Fibroblast of villous mesenchyme (primary cell): ENCODE data around the gene KCNE1. TPM values are rescaled to one million over a fixed set of nuclear protein-coding genes. Genes with fewer than 3 reads are reported as not detected.

ENCODE experiments used
- DNase-seq: peaks from one replicate; pipeline ENCODE4 v3.0.0-alpha.2; 2010; ENCODE audit warnings: low read depth
- H3K4me3 ChIP-seq: 2 replicates; pipeline ENCODE4 v1.5.1; 2011; ENCODE audit warnings: low read depth, mild to moderate bottlenecking, low read length
- total RNA-seq: library from RNA; depleted of rRNA; stranded (reverse); fragments of >200 nt; gene quantifications from 2 replicates; pipeline ENCODE4 v1.2.3, GENCODE V29; 2012
- TF ChIP-seq, protein P1 (sequence below): IDR thresholded peaks from 2 replicates; pipeline ENCODE4 v1.5.1; 2012; ENCODE audit warnings: low read depth, mild to moderate bottlenecking, low read length; ENCODE audit not compliant: insufficient read depth

The KCNE1 gene
- total RNA-seq, 1 donor = under 0.01 TPM

DNA sequence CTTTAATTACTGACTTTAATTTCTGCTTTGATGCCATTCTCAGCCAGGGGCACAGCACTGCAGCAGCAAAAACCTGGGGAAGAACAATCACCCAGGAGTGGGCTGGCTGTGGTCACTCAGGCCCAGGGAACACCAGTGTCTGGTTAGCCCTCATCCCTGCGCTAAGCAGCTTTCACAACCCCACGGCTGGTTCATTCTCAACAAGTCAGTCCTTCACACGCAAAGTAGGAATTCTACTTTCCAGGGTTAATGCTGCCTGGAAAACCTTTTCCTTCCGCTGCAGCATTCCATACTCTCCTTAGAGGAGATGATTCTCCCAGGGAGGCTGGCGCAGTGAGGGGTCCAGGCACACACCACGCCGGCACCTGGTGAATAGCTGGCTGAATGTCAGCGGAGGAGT is 24.3 kb upstream of the KCNE1 start:
- no peak overlapping the region for H3K4me3 ChIP-seq
- peak; percentile 52 for DNase-seq
- TF ChIP-seq, protein P1, sequence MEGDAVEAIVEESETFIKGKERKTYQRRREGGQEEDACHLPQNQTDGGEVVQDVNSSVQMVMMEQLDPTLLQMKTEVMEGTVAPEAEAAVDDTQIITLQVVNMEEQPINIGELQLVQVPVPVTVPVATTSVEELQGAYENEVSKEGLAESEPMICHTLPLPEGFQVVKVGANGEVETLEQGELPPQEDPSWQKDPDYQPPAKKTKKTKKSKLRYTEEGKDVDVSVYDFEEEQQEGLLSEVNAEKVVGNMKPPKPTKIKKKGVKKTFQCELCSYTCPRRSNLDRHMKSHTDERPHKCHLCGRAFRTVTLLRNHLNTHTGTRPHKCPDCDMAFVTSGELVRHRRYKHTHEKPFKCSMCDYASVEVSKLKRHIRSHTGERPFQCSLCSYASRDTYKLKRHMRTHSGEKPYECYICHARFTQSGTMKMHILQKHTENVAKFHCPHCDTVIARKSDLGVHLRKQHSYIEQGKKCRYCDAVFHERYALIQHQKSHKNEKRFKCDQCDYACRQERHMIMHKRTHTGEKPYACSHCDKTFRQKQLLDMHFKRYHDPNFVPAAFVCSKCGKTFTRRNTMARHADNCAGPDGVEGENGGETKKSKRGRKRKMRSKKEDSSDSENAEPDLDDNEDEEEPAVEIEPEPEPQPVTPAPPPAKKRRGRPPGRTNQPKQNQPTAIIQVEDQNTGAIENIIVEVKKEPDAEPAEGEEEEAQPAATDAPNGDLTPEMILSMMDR = no peak

DNA sequence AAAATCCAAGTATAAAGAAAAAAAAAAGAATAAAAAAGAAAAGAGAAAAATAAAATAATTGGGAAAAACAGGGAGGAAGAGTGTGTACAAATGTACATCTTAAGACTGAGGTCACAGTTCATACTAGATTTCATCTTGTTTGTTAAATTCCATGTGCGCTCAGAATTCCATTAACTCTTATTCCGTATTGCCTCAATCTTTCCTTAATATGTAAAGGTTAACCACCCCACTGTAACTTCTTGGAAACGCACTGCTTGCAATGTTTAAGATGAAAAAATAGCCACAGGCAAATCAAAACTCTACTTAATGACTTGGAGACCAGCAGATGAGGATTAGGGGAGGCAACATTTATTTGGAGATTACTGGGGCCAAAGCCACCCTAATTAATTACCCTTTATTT is 23.9 kb upstream of the KCNE1 start:
- DNase-seq = peak; percentile 64
- TF ChIP-seq, protein P1 = no peak
- no peak overlapping the region for H3K4me3 ChIP-seq

DNA sequence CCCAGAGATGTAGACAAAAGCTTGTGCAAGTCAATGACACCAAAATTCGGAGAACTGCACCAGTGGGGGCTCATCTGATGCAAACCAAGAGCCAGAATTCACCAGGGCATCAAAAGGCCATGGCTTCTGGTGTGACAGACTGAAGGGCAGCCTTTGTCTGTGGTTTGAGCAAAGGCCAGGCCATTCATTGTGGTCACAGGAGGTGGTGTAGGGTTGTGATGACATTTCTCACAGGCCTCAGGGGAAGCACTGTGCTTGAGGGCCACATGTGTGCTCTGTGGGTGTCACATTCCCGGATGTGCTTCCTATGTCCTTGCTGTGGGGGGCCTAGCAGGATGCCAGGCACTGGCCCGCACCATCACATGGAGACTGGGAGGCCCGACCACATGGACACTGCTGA is 22.5 kb upstream of the KCNE1 start:
- no peak overlapping the region for H3K4me3 ChIP-seq
- DNase-seq = no peak
- TF ChIP-seq, protein P1 = no peak

DNA sequence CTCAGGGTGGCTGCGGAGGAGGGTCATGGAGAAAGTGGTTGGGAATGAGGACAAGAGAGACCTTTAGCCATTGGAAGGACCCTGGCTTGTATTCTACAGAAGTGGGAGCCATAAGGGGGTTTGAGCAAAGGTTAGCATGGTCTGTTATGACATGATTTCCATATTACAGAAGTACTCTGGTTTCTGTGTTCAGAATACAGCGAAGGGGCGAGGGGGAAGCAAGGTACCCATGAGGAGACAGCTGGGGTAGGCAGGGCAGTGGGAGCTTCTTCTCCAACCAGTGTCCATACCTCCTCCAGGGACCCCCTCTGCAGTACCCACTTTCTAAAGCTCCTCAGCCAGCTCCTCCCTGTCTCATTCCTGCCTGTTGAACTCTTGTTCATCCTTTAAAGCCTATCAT is 21.9 kb upstream of the KCNE1 start:
- no peak overlapping the region for H3K4me3 ChIP-seq
- TF ChIP-seq, protein P1 = no peak

DNA sequence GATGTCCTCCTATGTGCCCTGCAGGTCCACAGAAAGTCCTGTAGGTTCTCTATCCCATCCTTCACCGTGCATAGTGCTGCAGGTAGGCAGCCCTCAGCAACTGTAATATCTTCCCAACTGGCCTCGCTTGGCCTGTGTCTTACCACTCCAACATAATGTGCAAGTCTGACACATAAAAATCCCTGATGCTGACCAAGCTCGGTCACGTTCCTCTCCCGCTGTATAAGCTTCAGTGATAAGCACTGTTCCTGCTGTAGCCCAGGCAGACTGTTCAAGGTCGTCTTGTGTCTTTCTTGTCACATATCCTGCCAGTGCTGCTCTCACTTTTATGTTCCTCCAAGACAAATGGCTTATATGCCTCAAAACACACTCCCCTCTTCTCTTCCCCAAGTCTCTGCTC is 19.4 kb upstream of the KCNE1 start:
- TF ChIP-seq, protein P1 = no peak
- DNase-seq = no peak
- no peak overlapping the region for H3K4me3 ChIP-seq

More for the DNA sequence above, 21.9 kb upstream of the KCNE1 start:
- DNase-seq = no peak

DNA sequence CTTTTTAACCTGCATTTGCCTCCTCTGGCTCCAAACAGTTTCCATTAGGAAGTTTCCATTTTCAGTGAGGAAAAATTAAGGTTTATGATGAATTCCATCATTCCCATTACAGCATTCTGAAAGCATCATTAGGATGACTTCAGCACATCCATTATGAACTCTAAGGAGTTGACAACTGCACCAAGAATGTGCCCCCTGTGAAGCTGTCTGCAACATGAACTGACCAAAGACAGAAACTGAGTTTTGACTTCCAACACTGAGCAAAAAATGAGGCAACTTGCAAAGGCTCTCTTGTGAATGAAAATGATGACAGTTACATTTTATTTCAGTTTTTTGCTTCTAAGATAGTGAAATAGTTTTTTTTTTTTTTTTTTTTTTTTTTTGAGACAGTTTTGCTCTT is 18.3 kb upstream of the KCNE1 start:
- H3K4me3 ChIP-seq = no peak overlapping the region
- TF ChIP-seq, protein P1 = no peak
- peak; percentile 56 for DNase-seq

DNA sequence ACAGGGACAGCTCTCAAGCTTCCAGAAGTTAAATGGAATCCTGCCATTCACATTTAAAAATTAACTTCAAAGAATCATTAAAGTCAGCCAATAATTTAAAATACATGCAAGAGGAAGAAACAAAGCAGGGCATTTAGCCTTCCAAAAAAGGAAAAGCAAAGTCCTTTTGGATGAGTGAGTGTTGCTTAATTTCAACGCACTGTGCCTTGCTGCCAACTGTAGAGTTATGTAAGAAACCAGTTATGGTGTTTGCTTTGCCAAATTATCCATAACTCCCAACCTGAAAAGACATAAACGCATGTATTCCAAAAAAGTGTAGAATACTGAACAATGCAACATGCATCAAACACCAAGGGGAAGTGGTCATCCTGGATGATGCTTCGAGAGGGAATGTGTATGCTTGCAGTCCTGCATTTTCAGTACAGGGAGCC is 16.1 kb upstream of the KCNE1 start:
- H3K4me3 ChIP-seq = no peak overlapping the region
- no peak for DNase-seq
- TF ChIP-seq, protein P1 = no peak
